ENCODE results near the gene PLEKHG4.

Gene PLEKHG4

GRCh38 chr16:67265834-67266233 is 13.5 kb upstream of the PLEKHG4 start:
- DNase-seq = no peak

DNA sequence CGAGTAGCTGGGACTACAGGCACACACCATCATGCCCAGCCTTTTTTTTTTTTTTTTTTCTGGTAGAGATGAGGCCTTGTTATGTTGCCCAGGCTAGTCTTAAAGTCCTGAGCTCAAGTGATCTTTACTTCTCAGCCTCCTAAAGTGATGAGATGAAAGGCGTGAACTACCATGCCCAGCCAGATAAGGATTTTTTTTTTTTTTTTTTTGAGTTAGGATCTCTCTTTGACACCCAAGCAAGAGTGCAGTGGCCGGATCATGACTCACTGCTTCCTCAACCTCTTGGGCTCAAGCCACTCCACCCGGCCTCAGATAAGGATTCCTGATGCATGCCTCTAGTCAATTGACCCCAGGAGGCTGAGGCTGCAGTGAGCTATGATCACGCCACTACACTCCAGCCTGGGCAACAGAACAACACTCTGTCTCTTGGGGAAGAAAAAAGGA is 11.2 kb upstream of the PLEKHG4 start:
- no peak for DNase-seq

- no peak for DNase-seq
Observed at GRCh38 chr16:67269766-67270165, 9.6 kb upstream of the PLEKHG4 start.

GRCh38 chr16:67270931-67271338 is 8.4 kb upstream of the PLEKHG4 start:
- DNase-seq = no peak

- no peak for DNase-seq
Observed at GRCh38 chr16:67271446-67271845, 7.9 kb upstream of the PLEKHG4 start.

DNA sequence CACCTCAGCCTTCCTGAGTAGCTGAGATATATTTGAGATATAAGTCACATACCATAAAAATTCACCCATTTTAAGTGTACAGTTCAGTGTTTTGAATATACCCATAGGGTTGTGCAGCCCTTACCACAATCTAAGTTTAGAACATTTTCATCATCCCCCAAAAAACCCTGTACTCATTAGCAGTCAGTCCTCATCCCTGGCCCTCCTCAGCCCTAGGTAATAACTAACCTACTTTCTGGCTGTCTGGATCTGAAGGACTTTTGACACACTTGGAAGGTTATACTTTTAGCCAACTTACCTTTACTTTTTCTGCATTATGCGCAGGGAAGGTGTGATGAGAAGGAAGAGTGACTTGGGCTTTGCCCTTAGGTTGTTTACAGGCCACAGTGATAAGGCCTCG is 4.0 kb upstream of the PLEKHG4 start:
- no peak for DNase-seq

- DNase-seq = no peak
Observed at GRCh38 chr16:67277294-67277998, 1.9 kb upstream of the PLEKHG4 start.

DNA sequence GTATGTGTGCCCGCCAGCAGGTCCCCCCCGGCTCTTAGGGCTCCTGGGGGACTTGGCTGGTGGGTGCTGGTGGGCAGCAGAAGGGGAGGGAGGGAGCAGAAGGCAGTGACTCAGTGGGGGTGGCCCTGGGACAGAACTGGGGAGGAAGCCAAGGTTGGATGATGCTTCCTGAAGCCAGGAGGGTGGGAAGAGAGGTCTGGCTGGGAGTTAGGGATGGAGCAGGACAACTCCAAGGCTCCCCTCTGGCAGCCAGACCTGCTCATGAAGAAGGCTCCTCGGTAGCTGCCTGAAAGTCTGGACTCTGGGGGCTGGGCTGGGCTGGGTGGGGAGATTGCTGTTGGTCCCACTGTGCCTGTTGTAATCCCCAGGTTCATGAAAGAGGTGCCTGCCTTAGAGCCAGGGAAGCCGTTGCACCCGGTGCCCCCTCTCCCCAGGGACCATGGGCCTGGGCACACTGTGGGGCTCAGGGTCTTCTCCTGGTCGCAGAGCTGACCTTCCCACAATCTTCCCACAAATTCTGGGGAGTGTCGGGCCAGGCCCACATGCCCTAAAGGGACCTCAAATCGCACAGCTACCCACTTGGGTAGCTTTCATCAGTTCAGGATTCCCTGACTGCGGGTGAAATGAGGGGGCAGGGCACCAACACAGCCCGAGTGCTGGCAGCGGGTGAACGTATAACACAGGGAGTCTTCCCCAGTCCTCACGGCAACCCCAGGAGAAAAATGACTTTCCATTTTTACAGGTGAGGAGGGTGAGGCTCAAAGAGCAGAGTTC is 1.1 kb upstream of the PLEKHG4 start:
- no peak for DNase-seq

- no peak for DNase-seq
Observed at GRCh38 chr16:67278773-67279295, 498 bp upstream of the PLEKHG4 start.

DNA sequence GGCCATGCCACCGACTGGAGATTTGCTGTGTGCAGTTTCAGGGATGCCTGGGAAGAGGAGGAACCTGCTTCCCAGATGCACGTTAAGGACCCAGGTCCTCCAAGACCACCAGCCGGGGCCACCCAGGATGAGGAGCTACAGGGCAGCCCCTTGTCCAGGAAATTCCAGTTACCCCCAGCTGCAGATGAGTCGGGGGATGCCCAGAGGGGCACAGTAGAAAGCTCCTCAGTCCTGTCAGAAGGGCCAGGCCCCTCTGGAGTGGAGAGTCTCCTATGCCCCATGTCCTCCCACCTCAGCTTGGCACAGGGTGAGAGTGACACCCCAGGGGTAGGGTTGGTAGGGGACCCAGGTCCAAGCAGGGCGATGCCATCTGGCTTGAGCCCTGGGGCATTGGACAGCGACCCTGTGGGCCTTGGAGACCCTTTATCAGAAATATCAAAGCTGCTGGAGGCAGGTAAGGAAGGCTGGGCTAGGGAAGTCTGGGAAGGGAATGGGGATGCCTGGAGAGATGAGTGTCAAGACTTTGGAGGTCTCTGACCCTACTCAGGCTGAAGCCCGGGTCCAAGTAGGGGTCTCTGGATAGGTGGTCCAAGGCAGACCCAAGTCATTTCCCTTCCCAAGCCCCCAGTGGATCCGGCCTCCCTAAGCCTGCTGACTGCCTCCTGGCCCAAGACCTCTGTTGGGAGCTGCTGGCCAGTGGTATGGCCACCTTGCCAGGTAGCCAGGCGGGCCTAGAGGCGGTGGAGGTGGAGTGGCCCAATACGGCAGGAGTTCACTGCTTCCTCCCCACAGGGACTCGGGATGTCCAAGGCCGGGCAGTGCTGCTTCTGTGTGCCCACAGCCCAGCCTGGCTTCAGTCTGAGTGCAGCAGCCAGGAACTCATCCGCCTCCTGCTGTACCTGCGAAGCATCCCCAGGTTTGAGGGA is 1.0 kb downstream of the PLEKHG4 start:
- no peak for DNase-seq

DNA sequence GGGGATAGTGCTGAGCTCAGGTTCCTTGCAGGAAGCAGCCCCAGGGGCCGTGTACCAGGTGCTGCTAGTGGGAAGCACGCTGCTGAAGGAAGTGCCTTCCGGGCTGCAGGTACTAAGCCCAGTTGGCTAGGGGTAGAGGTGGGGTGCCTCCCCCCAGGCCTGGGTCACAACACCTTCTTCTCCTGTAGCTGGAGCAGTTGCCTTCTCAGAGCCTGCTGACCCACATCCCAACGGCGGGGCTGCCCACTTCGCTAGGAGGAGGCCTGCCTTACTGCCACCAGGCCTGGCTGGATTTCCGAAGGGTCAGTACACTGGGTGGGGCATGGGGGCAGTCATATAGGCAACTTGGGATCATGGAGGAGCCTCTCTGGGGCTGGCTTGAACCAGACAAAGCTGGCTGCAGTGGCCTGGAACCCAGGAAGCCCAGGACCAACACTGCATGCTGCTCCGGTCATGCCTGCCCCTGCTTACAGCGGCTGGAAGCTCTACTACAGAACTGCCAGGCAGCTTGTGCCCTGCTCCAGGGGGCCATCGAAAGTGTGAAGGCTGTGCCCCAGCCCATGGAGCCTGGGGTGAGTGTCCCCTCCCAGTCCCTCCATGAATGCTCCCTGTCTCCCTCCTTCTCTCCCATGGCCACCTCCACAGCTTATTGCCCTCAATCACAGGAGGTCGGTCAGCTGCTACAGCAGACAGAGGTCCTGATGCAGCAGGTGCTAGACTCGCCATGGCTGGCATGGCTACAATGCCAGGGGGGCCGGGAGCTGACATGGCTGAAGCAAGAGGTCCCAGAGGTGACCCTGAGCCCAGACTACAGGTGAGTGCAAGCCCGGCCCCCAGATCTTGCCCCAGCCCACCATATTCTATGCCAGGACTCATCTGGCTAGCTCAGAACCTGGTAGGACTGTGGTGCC is 2.5 kb downstream of the PLEKHG4 start:
- no peak for DNase-seq

DNA sequence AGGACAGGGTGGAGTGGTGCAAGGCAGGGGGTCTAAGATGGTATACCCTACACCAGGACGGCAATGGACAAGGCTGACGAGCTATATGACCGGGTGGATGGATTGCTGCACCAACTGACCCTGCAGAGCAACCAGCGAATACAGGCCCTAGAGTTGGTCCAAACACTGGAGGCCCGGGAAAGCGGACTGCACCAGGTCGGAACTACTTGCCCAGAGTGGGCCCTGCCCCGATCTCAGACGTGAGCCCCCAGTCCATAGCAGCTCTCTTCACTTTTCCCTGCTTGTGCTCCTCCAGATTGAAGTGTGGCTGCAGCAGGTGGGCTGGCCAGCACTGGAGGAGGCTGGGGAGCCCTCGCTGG is 3.1 kb downstream of the PLEKHG4 start:
- no peak for DNase-seq

- no peak for DNase-seq
Observed at GRCh38 chr16:67283039-67283825, 3.9 kb downstream of the PLEKHG4 start.

DNA sequence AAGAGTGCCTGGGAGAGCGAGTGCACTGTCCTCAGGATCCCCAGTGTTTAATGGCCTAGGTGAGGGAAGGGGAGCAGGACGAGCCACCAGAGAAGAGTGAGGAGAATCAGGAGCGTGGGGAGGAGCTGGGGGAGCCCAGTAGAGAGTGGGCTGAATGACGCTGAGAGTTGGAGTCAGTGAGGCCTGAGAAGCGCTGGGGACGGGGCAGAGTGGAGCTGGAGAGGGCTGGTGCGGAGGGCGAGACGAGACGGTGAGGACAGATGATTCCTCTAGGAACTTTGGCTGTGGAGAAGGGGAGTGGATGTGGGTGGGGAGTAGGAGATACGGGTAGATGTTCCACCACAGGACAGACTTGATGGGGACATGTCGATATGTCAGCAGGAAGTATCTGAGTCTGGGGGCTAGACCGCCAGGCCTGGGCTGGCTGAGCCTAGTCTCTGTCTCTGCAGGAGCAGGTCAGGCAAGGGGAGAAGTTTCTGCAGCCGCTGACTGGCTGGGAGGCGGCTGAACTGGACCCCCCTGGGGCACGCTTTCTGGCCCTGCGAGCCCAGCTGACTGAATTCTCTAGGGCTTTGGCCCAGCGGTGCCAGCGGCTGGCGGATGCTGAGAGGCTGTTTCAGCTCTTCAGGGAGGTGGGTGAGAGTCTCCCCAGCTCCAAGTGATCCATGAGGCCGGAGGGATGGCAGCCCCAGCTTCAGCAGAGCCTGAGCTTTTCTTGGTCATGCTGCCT is 4.7 kb downstream of the PLEKHG4 start:
- no peak for DNase-seq

DNA sequence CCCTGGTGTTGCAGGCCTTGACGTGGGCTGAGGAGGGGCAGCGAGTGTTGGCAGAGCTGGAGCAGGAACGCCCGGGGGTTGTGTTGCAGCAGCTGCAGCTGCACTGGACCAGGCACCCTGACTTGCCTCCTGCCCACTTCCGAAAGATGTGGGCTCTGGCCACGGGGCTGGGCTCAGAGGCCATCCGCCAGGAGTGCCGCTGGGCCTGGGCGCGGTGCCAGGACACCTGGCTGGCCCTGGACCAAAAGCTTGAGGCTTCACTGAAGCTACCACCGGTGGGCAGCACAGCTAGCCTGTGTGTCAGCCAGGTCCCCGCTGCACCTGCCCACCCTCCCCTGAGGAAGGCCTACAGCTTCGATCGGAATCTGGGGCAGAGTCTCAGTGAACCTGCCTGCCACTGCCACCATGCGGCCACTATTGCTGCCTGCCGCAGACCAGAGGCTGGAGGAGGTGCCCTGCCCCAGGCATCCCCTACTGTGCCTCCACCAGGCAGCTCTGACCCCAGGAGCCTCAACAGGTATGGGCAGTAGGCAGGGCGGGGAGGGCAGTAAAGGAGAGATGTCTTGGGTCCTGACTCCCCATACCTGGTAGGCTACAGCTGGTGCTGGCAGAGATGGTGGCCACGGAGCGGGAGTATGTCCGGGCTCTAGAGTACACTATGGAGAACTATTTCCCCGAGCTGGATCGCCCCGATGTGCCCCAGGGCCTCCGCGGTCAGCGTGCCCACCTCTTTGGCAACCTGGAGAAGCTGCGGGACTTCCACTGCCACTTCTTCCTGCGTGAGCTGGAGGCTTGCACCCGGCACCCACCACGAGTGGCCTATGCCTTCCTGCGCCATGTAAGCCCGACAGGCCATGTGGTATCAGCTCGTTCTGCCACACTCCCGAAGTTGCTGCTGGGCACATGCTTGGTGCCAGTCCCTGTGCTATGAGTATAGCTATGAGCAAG is 5.6 kb downstream of the PLEKHG4 start:
- no peak for DNase-seq

DNA sequence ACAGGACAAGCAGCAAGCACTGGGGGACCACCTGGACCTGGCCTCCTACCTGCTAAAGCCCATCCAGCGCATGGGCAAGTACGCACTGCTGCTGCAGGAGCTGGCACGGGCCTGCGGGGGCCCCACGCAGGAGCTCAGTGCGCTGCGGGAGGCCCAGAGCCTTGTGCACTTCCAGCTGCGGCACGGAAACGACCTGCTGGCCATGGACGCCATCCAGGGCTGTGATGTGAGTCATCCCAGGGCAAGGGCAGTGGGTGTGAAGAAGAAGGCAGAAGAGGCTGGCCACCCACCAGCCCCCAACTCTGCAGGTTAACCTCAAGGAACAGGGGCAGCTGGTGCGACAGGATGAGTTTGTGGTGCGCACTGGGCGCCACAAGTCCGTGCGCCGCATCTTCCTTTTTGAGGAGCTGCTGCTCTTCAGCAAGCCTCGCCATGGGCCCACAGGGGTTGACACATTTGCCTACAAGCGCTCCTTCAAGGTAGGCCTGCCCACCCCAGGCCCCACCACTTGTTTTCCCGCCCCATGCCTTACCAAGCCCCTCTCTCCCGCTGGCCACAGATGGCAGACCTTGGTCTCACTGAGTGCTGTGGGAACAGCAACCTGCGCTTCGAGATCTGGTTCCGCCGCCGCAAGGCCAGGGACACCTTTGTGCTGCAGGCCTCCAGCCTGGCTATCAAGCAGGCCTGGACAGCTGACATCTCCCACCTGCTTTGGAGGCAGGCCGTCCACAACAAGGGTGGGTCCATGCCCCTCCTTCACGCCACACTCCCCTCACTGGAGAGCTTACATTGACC is 7.3 kb downstream of the PLEKHG4 start:
- DNase-seq = no peak

DNA sequence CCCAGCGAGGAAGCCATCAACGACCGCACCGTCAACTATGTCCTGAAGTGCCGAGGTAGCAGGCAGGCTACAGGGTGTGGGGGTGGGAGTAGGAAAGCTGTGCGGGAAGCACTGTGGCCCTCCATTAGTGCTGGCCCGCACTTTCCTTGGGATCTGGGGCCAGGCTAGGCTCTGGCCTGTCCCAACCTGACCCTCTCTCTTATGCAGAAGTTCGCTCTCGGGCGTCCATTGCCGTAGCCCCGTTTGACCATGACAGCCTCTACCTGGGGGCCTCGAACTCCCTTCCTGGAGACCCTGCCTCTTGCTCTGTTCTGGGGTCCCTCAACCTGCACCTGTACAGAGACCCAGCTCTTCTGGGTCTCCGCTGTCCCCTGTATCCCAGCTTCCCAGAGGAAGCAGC is 8.6 kb downstream of the PLEKHG4 start:
- DNase-seq = no peak

DNA sequence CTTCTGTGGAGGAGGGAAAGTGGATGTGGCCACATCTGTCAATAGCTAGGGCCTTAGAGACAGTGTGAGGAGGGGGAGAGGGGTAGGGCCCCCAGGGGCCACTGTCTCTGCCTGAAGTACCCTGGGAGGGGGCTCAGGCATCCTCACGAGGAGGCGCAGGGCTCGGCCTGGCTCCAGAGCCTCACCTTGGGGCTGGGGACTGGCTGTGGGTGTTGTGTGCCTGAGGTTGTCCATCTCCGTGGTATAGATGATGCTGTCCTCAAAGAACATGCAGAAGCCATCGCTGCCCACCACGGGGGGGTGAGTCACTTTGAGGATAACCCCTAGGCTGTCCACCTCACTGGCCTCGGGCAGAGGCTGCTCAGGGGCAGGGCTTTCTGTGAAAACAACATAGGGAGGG is 12.1 kb downstream of the PLEKHG4 start:
- DNase-seq = no peak
